Measurements from ENCODE around the gene NLRP5. TPM values are rescaled to one million over a fixed set of nuclear protein-coding genes. Genes with fewer than 3 reads are reported as not detected.
"Not testable (repeated sequence)": the region's sequence is repeated elsewhere in the genome, so short reads cannot be mapped to it uniquely, and the experiment has no call there.

The NLRP5 gene
- total and polyA plus RNA-seq, 10 donors = not detected

- TF ChIP-seq CTCF (IDR thresholded peaks at IDR 0.05 in 8 of 11, conservative IDR thresholded peaks at IDR 0.05 in 3 of 11) = no peak
- no peak for TF ChIP-seq POLR2A (IDR thresholded peaks at IDR 0.05)
- no peak for TF ChIP-seq POLR2AphosphoS5 (IDR thresholded peaks at IDR 0.05)
- Histone ChIP-seq H3K36me3 (peaks cover 0 to 98% (median 35%) of the 10 kb centered on the region in 6 donors), H3K4me1 (peaks cover 0 to 66% (median 36%) of the 10 kb centered on the region in 6 donors), H3K9me3 (no peaks in the 10 kb centered on the region), H3K4me3 (no peak overlapping the region), H3K27me3 (replicated peaks in 1 of 7) (no peaks in the 10 kb centered on the region), H3K27ac (peak overlapping the region in 3 of 8 donors; percentile 13 to 45 (median 13))
- WGBS, 5 donors = 81 to 100% (median 91%) methylated on average over 1 to 7 of the region's 7 CpGs
- peak; percentile 52 for DNase-seq
- intact Hi-C loops (cut with DNase I; ENCODE audit: low total_unique reads) = no loop called here
Measured at GRCh38 chr19:56097776-56098175, 111.2 kb downstream of the NLRP5 start.

GRCh38 chr19:56098237-56098636, 111.7 kb downstream of the NLRP5 start:
- peak; percentile 58 for DNase-seq
- H3K9me3 ChIP-seq; H3K27me3 ChIP-seq (replicated peaks in 1 of 7); H3K4me3 ChIP-seq; intact Hi-C loops (cut with DNase I; ENCODE audit: low total_unique reads): not testable (repeated sequence)
- WGBS, 5 donors = 92 to 99% (median 94%) methylated on average over 12 to 21 of the region's 21 CpGs
- Histone ChIP-seq H3K4me1 (peaks cover 0 to 70% (median 40%) of the 10 kb centered on the region in 6 donors), H3K36me3 (peaks cover 0 to 98% (median 34%) of the 10 kb centered on the region in 6 donors), H3K27ac (peak overlapping the region in 1 of 8 donors; percentile 13)

GRCh38 chr19:56098731-56099568, 112.4 kb downstream of the NLRP5 start:
- peak; percentile 6 to 45 (median 10) for TF ChIP-seq POLR2AphosphoS5 (IDR thresholded peaks at IDR 0.05)
- no peak for TF ChIP-seq POLR2A (IDR thresholded peaks at IDR 0.05)
- H3K27me3 ChIP-seq (replicated peaks in 1 of 7) = no peaks in the 10 kb centered on the region
- intact Hi-C loops (cut with DNase I; ENCODE audit: low total_unique reads) = no loop called here
- H3K9me3 ChIP-seq = no peaks in the 10 kb centered on the region
- peak; percentile 67 for DNase-seq
- no peak overlapping the region for H3K4me3 ChIP-seq
- H3K36me3 ChIP-seq = peaks cover 0 to 93% (median 32%) of the 10 kb centered on the region in 6 donors
- H3K27ac ChIP-seq = no peak overlapping the region
- 86 to 93% (median 91%) methylated on average over 26 to 34 of the region's 34 CpGs for WGBS, 5 donors
- H3K4me1 ChIP-seq = peaks cover 0 to 74% (median 41%) of the 10 kb centered on the region in 6 donors

- Histone ChIP-seq H3K9me3 (no peaks in the 10 kb centered on the region), H3K36me3 (peaks cover 0 to 84% (median 32%) of the 10 kb centered on the region in 6 donors), H3K27me3 (replicated peaks in 1 of 7) (no peaks in the 10 kb centered on the region), H3K27ac (peak overlapping the region in 2 of 8 donors; percentile 3 to 21), H3K4me3 (no peak overlapping the region), H3K4me1 (peaks cover 0 to 79% (median 47%) of the 10 kb centered on the region in 6 donors)
- intact Hi-C loops (cut with DNase I; ENCODE audit: low total_unique reads) = no loop called here
- peak; percentile 66 for DNase-seq
- WGBS, 5 donors = 80 to 89% (median 81%) methylated on average over 26 to 31 of the region's 31 CpGs
- TF ChIP-seq POLR2A (IDR thresholded peaks at IDR 0.05) (no peak), POLR2AphosphoS5 (IDR thresholded peaks at IDR 0.05) (peak in 2 of 3 donors; percentile 34 to 55)
Measured at GRCh38 chr19:56099638-56100539, 113.3 kb downstream of the NLRP5 start.

GRCh38 chr19:56101095-56101494, 114.5 kb downstream of the NLRP5 start:
- 83 to 98% (median 85%) methylated on average over 5 to 25 of the region's 25 CpGs for WGBS, 5 donors
- H3K4me1 ChIP-seq = peaks cover 6 to 79% (median 53%) of the 10 kb centered on the region in 6 donors
- no peaks in the 10 kb centered on the region for H3K9me3 ChIP-seq
- peaks cover 0 to 77% (median 32%) of the 10 kb centered on the region in 6 donors for H3K36me3 ChIP-seq
- peak; percentile 75 for DNase-seq
- peak overlapping the region in 3 of 8 donors; percentile 70 to 74 (median 73) for H3K27ac ChIP-seq
- H3K4me3 ChIP-seq = no peak overlapping the region
- H3K27me3 ChIP-seq (replicated peaks in 1 of 7) = no peaks in the 10 kb centered on the region
- intact Hi-C loops (cut with DNase I; ENCODE audit: low total_unique reads) = no loop called here
- TF ChIP-seq POLR2A (IDR thresholded peaks at IDR 0.05) (no peak), POLR2AphosphoS5 (IDR thresholded peaks at IDR 0.05) (peak in 1 of 3 donors; percentile 63)
